ENCODE data around the gene ATXN7L1. TPM values are rescaled to one million over a fixed set of nuclear protein-coding genes. Genes with fewer than 3 reads are reported as not detected.

ATXN7L1 gene
- total and polyA plus RNA-seq, 2 of the 13 experiments (the other 11 are each of a cell fraction or from before 2014, with no cell fraction given) = 4.1 to 7.8 TPM

GRCh38 chr7:105713488-105714465 lies 162.6 kb downstream of the ATXN7L1 start (continued):
- no peak for TF ChIP-seq GMEB2 (CRISPR knock-in tag; IDR thresholded peaks at IDR 0.05; ENCODE audit: low read depth)
- no peak for TF ChIP-seq ZFY (CRISPR knock-in tag; IDR thresholded peaks at IDR 0.05)
- TF ChIP-seq ZNF713 (CRISPR knock-in tag; IDR thresholded peaks at IDR 0.05) = no peak
- TF ChIP-seq NFIC (IDR thresholded peaks at IDR 0.05; ENCODE audit: low read length) = no peak
- TF ChIP-seq ADNP (CRISPR knock-in tag; IDR thresholded peaks at IDR 0.05) = no peak
- TF ChIP-seq ZNF24 (IDR thresholded peaks at IDR 0.05) = no peak
- TF ChIP-seq EZH2 (conservative IDR thresholded peaks at IDR 0.05; ENCODE audit: low read depth, low read length) = no peak
- TF ChIP-seq KLF12 (CRISPR knock-in tag; IDR thresholded peaks at IDR 0.05; ENCODE audit: borderline replicate concordance) = no peak
- TF ChIP-seq REST (IDR thresholded peaks at IDR 0.05; ENCODE audit: borderline replicate concordance in 1 of 2, low read depth in 1 of 2, low read length in 2 of 2) = no peak
